IMR-90 (cell line): ENCODE measurements around the gene FNIP1. TPM values are rescaled to one million over a fixed set of nuclear protein-coding genes. Genes with fewer than 3 reads are reported as not detected.

Experiments used
- ATAC-seq: fragments of 200-7000 bp; cut with Tn5 transposase; 2 replicates; pipeline ENCODE4 v1.9.1; 2020; ENCODE audit warnings: low read depth, mild to moderate bottlenecking, moderate library complexity
- BruUV-seq: library from RNA; stranded (reverse); fragments of 400-500 nt; replicated peaks from 2 replicates; lab custom pipeline; 2021; lab: Mats Ljungman, UMichigan
- CTCF ChIA-PET: fragments of 300-600 bp; formaldehyde crosslinking; extraction: SDS; loops from one replicate; lab custom pipeline; 2021; ENCODE audit warnings: antibody characterized with exemption; lab: Yijun Ruan, JAX
- POLR2A ChIA-PET: fragments of 300-600 bp; sonication (Branson Sonifier 250); formaldehyde crosslinking; loops from one replicate; lab custom pipeline; 2022; ENCODE audit warnings: antibody characterized with exemption; ENCODE audit not compliant: unreplicated experiment; lab: Charles Lee
- DNase-seq: peaks from one replicate; pipeline ENCODE4 v3.0.0; 2013
- H2AFZ ChIP-seq: replicated peaks from 2 replicates; pipeline ENCODE3; 2013; ENCODE audit warnings: low read length, mild to moderate bottlenecking; ENCODE audit not compliant: poor library complexity
- H2AK5ac ChIP-seq: 2 replicates; pipeline ENCODE4 v1.6.1; 2013; ENCODE audit warnings: low read depth, low read length, inconsistent platforms
- H2AK9ac ChIP-seq: replicated peaks from 2 replicates; pipeline ENCODE3; 2013; ENCODE audit warnings: mild to moderate bottlenecking, low read depth, low read length, moderate library complexity; ENCODE audit not compliant: poor library complexity
- H2BK120ac ChIP-seq: 2 replicates; pipeline ENCODE4 v1.6.1; 2013; ENCODE audit warnings: low read depth, low read length, inconsistent platforms
- H2BK15ac ChIP-seq: 3 replicates; pipeline ENCODE4 v1.6.1; 2013; ENCODE audit warnings: low read depth, low read length, inconsistent platforms
- H2BK20ac ChIP-seq: 2 replicates; pipeline ENCODE4 v1.6.1; 2013; ENCODE audit warnings: low read depth, mild to moderate bottlenecking, inconsistent platforms, low read length, moderate library complexity
- H2BK5ac ChIP-seq: 2 replicates; pipeline ENCODE4 v1.6.1; 2013; ENCODE audit warnings: mild to moderate bottlenecking, low read depth, low read length, inconsistent platforms; ENCODE audit not compliant: poor library complexity, severe bottlenecking
- H3K14ac ChIP-seq: replicated peaks from 2 replicates; pipeline ENCODE4 v1.6.1; 2013; ENCODE audit warnings: low read depth, low read length, inconsistent platforms
- H3K18ac ChIP-seq: 2 replicates; pipeline ENCODE4 v1.6.1; 2013; ENCODE audit warnings: low read depth, low read length, control low read depth
- H3K23ac ChIP-seq: 2 replicates; pipeline ENCODE4 v1.6.1; 2013; ENCODE audit warnings: low read depth, low read length, inconsistent platforms
- H3K27ac ChIP-seq: 2 replicates; pipeline ENCODE4 v1.5.1; 2013; ENCODE audit warnings: mild to moderate bottlenecking, control low read depth, low read length; ENCODE audit not compliant: insufficient read depth
- H3K27me3 ChIP-seq: 2 replicates; pipeline ENCODE4 v1.6.1; 2013; ENCODE audit warnings: low read length; ENCODE audit not compliant: control insufficient read depth, insufficient read depth
- H3K36me3 ChIP-seq: 2 replicates; pipeline ENCODE4 v1.6.1; 2013; ENCODE audit warnings: low read length, mixed read lengths; ENCODE audit not compliant: control insufficient read depth, insufficient read depth
- H3K4ac ChIP-seq: 2 replicates; pipeline ENCODE4 v1.6.1; 2013; ENCODE audit warnings: low read depth, low read length, inconsistent platforms
- H3K4me1 ChIP-seq: 2 replicates; pipeline ENCODE4 v1.6.1; 2013; ENCODE audit warnings: low read length, mixed read lengths; ENCODE audit not compliant: control insufficient read depth, insufficient read depth
- H3K4me2 ChIP-seq: 2 replicates; pipeline ENCODE4 v1.6.1; 2013; ENCODE audit warnings: low read depth, mild to moderate bottlenecking, control low read depth, low read length, moderate library complexity
- H3K4me3 ChIP-seq: 2 replicates; pipeline ENCODE4 v1.5.1; 2013; ENCODE audit warnings: low read depth, mild to moderate bottlenecking, control low read depth, low read length, moderate library complexity; ENCODE audit not compliant: insufficient read depth
- H3K56ac ChIP-seq: 2 replicates; pipeline ENCODE4 v1.6.1; 2013; ENCODE audit warnings: low read length, inconsistent platforms; ENCODE audit not compliant: insufficient read depth; ENCODE audit errors: extremely low read depth
- H3K79me1 ChIP-seq, 2 experiments: 2 replicates each; pipeline ENCODE4 v1.6.1; 2013; ENCODE audit warnings: low read length in 2 of 2, inconsistent platforms in 1 of 2, low read depth in 1 of 2
- H3K9ac ChIP-seq: 2 replicates; pipeline ENCODE4 v1.6.1; 2013; ENCODE audit warnings: low read depth, low read length, control low read depth
- H3K9me1 ChIP-seq: 2 replicates; pipeline ENCODE4 v1.6.1; 2013; ENCODE audit warnings: low read length, inconsistent platforms; ENCODE audit not compliant: insufficient read depth
- H3K9me3 ChIP-seq: 2 replicates; pipeline ENCODE4 v1.6.1; 2013; ENCODE audit warnings: low read length; ENCODE audit not compliant: control insufficient read depth, insufficient read depth
- H4K20me1 ChIP-seq: 2 replicates; pipeline ENCODE4 v1.6.1; 2013; ENCODE audit warnings: low read length, inconsistent platforms; ENCODE audit not compliant: insufficient read depth
- H4K5ac ChIP-seq: 2 replicates; pipeline ENCODE4 v1.6.1; 2013; ENCODE audit warnings: mild to moderate bottlenecking, low read depth, low read length, control low read depth
- H4K8ac ChIP-seq, 2 experiments: 2 replicates each; pipeline ENCODE4 v1.6.1; 2013; ENCODE audit warnings: low read depth in 2 of 2, low read length in 2 of 2, control low read depth in 1 of 2, inconsistent platforms in 1 of 2
- H4K91ac ChIP-seq: 2 replicates; pipeline ENCODE4 v1.6.1; 2013; ENCODE audit warnings: low read depth, low read length, inconsistent platforms; ENCODE audit not compliant: insufficient read depth
- BHLHE40 ChIP-seq: fragments of 150-350 bp; IDR thresholded peaks from 2 replicates; pipeline ENCODE4 v1.6.1; 2016; ENCODE audit warnings: mild to moderate bottlenecking, low read depth, low read length
- CEBPB ChIP-seq: IDR thresholded peaks from 2 replicates; pipeline ENCODE4 v1.6.1; 2012; ENCODE audit warnings: low read depth, low read length, improper control_type of control experiment
- CHD1 ChIP-seq: IDR thresholded peaks from 2 replicates; pipeline ENCODE4 v1.6.1; 2012; ENCODE audit warnings: low read depth, low read length, improper control_type of control experiment
- CTCF ChIP-seq: conservative IDR thresholded peaks from 2 replicates; pipeline ENCODE4 v1.5.1; 2012; ENCODE audit warnings: mild to moderate bottlenecking, low read depth, low read length, improper control_type of control experiment
- FOS ChIP-seq: fragments of 150-350 bp; IDR thresholded peaks from 2 replicates; pipeline ENCODE4 v1.6.1; 2016; ENCODE audit warnings: low read depth, low read length
- MAFK ChIP-seq: IDR thresholded peaks from 2 replicates; pipeline ENCODE4 v1.6.1; 2012; ENCODE audit warnings: low read depth, low read length, improper control_type of control experiment
- MAZ ChIP-seq: IDR thresholded peaks from 2 replicates; pipeline ENCODE4 v1.6.1; 2012; ENCODE audit warnings: low read depth, mild to moderate bottlenecking, low read length, improper control_type of control experiment, moderate library complexity, borderline replicate concordance
- MXI1 ChIP-seq: IDR thresholded peaks from 2 replicates; pipeline ENCODE4 v1.6.1; 2012; ENCODE audit warnings: low read depth, mild to moderate bottlenecking, low read length, moderate library complexity, borderline replicate concordance
- NFE2L2 ChIP-seq: fragments of 150-350 bp; IDR thresholded peaks from 2 replicates; pipeline ENCODE4 v1.6.1; 2016; ENCODE audit warnings: low read depth, mild to moderate bottlenecking, low read length
- POLR2A ChIP-seq: IDR thresholded peaks from 2 replicates; pipeline ENCODE4 v1.6.1; 2012; ENCODE audit warnings: mild to moderate bottlenecking, low read depth, low read length
- RAD21 ChIP-seq: IDR thresholded peaks from 2 replicates; pipeline ENCODE4 v1.6.1; 2012; ENCODE audit warnings: low read length, improper control_type of control experiment
- RCOR1 ChIP-seq: IDR thresholded peaks from 2 replicates; pipeline ENCODE4 v1.6.1; 2012; ENCODE audit warnings: mild to moderate bottlenecking, low read length, improper control_type of control experiment; ENCODE audit not compliant: insufficient replicate concordance
- RFX5 ChIP-seq: IDR thresholded peaks from 2 replicates; pipeline ENCODE4 v1.8.0; 2012; ENCODE audit warnings: low read depth, mild to moderate bottlenecking, low read length, moderate library complexity
- SMC3 ChIP-seq: fragments of 150-350 bp; IDR thresholded peaks from 2 replicates; pipeline ENCODE4 v1.6.1; 2016; ENCODE audit warnings: low read depth, mild to moderate bottlenecking, antibody characterized with exemption, low read length, moderate library complexity
- dilution Hi-C: fragments of 300-500 bp; cut with HindIII; formaldehyde crosslinking; loops from one replicate; pipeline ENCODE4 v1.14.3; 2018; ENCODE audit warnings: low sequenced_read_pairs; ENCODE audit not compliant: unreplicated experiment
- in situ Hi-C: fragments of 300-500 bp; cut with MboI; formaldehyde crosslinking; loops from 3 replicates; pipeline ENCODE4 v1.14.3; 2019; ENCODE audit warnings: low sequenced_read_pairs, inconsistent platforms, mixed read lengths
- intact Hi-C: fragments of 100-400 bp; cut with micrococcal nuclease; formaldehyde crosslinking; loops from 2 replicates; pipeline ENCODE4 v1.10.0; 2022
- polyA plus RNA-seq, 3 experiments: library from polyadenylated mRNA; depleted of rRNA; stranded (reverse); fragments of >200 nt; gene quantifications; 2 replicates each; pipeline ENCODE4 v1.2.3, GENCODE V29; 2012; ENCODE audit warnings: low replicate concordance in 1 of 3
- total RNA-seq: library from RNA; depleted of rRNA; stranded (reverse); fragments of >200 nt; gene quantifications from 2 replicates; pipeline ENCODE4 v1.2.3, GENCODE V29; 2012
- TF ChIP-seq, protein P1 (sequence below): fragments of 150-350 bp; IDR thresholded peaks from 2 replicates; pipeline ENCODE4 v1.6.1; 2017; ENCODE audit warnings: mild to moderate bottlenecking, antibody characterized with exemption, low read length, low read depth
- TF ChIP-seq, protein P2 (sequence below): fragments of 150-350 bp; IDR thresholded peaks from 2 replicates; pipeline ENCODE4 v1.6.1; 2016; ENCODE audit warnings: low read depth, mild to moderate bottlenecking, low read length, moderate library complexity, borderline replicate concordance

Gene FNIP1
- total and polyA plus RNA-seq, 2 of the 4 experiments (the other 2 are of a cell fraction), result 5.6 to 34.1 TPM

DNA sequence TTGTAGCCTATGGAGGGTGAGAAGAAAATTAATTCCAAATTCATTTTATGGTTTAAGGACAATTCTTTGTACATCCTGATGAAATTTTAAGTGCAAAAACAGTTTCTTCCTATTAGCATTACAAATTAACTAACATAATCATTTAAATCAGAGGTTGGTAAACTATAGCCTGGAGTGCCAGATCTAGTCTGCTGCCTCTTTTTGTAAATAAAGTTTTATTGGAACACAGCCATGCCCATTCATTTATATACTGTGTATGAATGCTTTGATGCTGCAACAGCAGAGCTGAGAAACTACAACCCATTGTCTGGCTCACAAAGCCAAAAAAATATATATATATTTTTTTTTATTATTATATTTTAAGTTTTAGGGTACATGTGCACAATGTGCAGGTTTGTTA is 80.2 kb downstream of the FNIP1 start:
- no peaks in the 10 kb centered on the region for H3K9me1 ChIP-seq
- H2BK15ac ChIP-seq, result no peak overlapping the region
- H2BK5ac ChIP-seq, result no peak overlapping the region
- peaks cover 22 to 23% of the 10 kb centered on the region in 2 experiments for H3K79me1 ChIP-seq
- H3K56ac ChIP-seq, result no peak overlapping the region
- H2BK20ac ChIP-seq, result no peak overlapping the region
- H2BK120ac ChIP-seq, result no peak overlapping the region
- no peak overlapping the region for H4K5ac ChIP-seq
- no peak overlapping the region for H3K27ac ChIP-seq
- peaks cover 17% of the 10 kb centered on the region for H3K36me3 ChIP-seq
- no peak overlapping the region for H3K4me3 ChIP-seq
- intact Hi-C loops, result no loop called here
- DNase-seq (no peak), ATAC-seq (no peak)
- no peak overlapping the region for H3K23ac ChIP-seq
- H3K4ac ChIP-seq, result no peak overlapping the region
- no peak overlapping the region for H2AK9ac ChIP-seq
- no TSS peak for BruUV-seq
- H4K8ac ChIP-seq, result no peak overlapping the region
- no peaks in the 10 kb centered on the region for H3K27me3 ChIP-seq
- no peak overlapping the region for H4K91ac ChIP-seq
- no peaks in the 10 kb centered on the region for H4K20me1 ChIP-seq
- TF ChIP-seq, protein P1, sequence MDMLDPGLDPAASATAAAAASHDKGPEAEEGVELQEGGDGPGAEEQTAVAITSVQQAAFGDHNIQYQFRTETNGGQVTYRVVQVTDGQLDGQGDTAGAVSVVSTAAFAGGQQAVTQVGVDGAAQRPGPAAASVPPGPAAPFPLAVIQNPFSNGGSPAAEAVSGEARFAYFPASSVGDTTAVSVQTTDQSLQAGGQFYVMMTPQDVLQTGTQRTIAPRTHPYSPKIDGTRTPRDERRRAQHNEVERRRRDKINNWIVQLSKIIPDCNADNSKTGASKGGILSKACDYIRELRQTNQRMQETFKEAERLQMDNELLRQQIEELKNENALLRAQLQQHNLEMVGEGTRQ, result no peak
- TF ChIP-seq MAFK (no peak), SMC3 (no peak), FOS (no peak), CHD1 (no peak), RAD21 (no peak), BHLHE40 (no peak), MXI1 (no peak), RFX5 (no peak), MAZ (no peak), CEBPB (no peak), CTCF (no peak), NFE2L2 (no peak), POLR2A (no peak), RCOR1 (no peak)
- TF ChIP-seq, protein P2, sequence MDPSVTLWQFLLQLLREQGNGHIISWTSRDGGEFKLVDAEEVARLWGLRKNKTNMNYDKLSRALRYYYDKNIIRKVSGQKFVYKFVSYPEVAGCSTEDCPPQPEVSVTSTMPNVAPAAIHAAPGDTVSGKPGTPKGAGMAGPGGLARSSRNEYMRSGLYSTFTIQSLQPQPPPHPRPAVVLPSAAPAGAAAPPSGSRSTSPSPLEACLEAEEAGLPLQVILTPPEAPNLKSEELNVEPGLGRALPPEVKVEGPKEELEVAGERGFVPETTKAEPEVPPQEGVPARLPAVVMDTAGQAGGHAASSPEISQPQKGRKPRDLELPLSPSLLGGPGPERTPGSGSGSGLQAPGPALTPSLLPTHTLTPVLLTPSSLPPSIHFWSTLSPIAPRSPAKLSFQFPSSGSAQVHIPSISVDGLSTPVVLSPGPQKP, result no peak
- no peak overlapping the region for H3K4me2 ChIP-seq
- H2AFZ ChIP-seq, result no peak overlapping the region
- H2AK5ac ChIP-seq, result no peak overlapping the region
- H3K9me3 ChIP-seq, result no peaks in the 10 kb centered on the region
- no peak overlapping the region for H3K14ac ChIP-seq
- H3K4me1 ChIP-seq, result no peaks in the 10 kb centered on the region
- ChIA-PET POLR2A (no interaction called here), CTCF (no interaction called here)
- no peak overlapping the region for H3K18ac ChIP-seq
- dilution Hi-C loops, result no loop called here
- no peak overlapping the region for H3K9ac ChIP-seq
- in situ Hi-C loops, result no loop called here
